NOMO-1 (cell line): ENCODE measurements around the gene RHBDF2.

Source experiments
- DNase-seq, 2 experiments: peaks; one replicate each; lab custom pipeline; 2025; ENCODE audit not compliant: unreplicated experiment in 2 of 2; lab: John Stamatoyannopoulos, UW

Gene RHBDF2

DNA sequence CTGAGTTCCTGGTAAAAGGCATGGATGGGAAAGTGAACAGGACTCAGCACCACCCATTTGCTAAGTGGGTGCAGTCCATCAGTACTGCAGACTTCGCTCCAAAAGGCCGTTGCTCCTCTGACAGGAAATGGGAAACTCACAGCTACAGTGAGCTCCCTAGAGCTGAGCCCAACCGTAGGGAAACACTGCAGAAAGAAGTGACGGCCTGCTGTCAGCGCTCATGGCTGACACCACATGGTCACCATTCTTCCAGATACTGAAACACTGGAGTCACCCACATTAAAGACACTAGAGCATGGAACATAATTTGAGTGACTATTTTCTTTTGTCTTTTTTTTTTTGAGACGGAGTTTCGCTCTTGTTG, 80.2 kb downstream of the RHBDF2 start:
- DNase-seq, result no peak
